Gastrocnemius medialis (tissue), 4 donors: ENCODE data around the gene AMZ1.

Experiments
- POLR2A ChIP-seq, 2 donors: fragments of 450-650 bp; IDR thresholded peaks; one replicate each; pipeline ENCODE4 v1.6.1; 2017; ENCODE audit warnings: antibody characterized with exemption in 2 of 2, mild to moderate bottlenecking in 2 of 2, moderate library complexity in 2 of 2
- TF ChIP-seq, protein P1 (sequence below), 5 experiments: fragments of 450-650 bp in 3 of 5; fragments of 200-600 bp in 2 of 5; sonication (generic) in 2 of 5; IDR thresholded peaks in 4 of 5; conservative IDR thresholded peaks in 1 of 5; 1 replicate in 4 of 5; 2 replicates in 1 of 5; pipeline ENCODE4 v1.5.1; 2016 to 2019; ENCODE audit warnings: antibody characterized with exemption in 5 of 5, mild to moderate bottlenecking in 3 of 5, moderate library complexity in 3 of 5

GRCh38 chr7:2717293-2718261, 29.6 kb downstream of the AMZ1 start:
- no peak for TF ChIP-seq POLR2A (IDR thresholded peaks at IDR 0.05)
- TF ChIP-seq, protein P1, sequence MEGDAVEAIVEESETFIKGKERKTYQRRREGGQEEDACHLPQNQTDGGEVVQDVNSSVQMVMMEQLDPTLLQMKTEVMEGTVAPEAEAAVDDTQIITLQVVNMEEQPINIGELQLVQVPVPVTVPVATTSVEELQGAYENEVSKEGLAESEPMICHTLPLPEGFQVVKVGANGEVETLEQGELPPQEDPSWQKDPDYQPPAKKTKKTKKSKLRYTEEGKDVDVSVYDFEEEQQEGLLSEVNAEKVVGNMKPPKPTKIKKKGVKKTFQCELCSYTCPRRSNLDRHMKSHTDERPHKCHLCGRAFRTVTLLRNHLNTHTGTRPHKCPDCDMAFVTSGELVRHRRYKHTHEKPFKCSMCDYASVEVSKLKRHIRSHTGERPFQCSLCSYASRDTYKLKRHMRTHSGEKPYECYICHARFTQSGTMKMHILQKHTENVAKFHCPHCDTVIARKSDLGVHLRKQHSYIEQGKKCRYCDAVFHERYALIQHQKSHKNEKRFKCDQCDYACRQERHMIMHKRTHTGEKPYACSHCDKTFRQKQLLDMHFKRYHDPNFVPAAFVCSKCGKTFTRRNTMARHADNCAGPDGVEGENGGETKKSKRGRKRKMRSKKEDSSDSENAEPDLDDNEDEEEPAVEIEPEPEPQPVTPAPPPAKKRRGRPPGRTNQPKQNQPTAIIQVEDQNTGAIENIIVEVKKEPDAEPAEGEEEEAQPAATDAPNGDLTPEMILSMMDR (IDR thresholded peaks at IDR 0.05 in 4 of 5, conservative IDR thresholded peaks at IDR 0.05 in 1 of 5) = no peak
